GM12874 (cell line): ENCODE measurements around the gene KCND3.

ENCODE experiments used
- CTCF ChIP-seq: IDR thresholded peaks from 2 replicates; pipeline ENCODE4 v1.5.1; 2011; ENCODE audit warnings: low read depth, mild to moderate bottlenecking, control low read depth, low read length, moderate library complexity; ENCODE audit not compliant: insufficient read depth

KCND3 gene

GRCh38 chr1:111841189-111841588 lies 148.3 kb downstream of the KCND3 start:
- TF ChIP-seq CTCF, result no peak

- no peak for TF ChIP-seq CTCF
These were observed 152.1 kb downstream of the KCND3 start for GRCh38 chr1:111837393-111837792.

GRCh38 chr1:111836111-111836510 lies 153.4 kb downstream of the KCND3 start:
- TF ChIP-seq CTCF, result no peak

- no peak for TF ChIP-seq CTCF
These were observed 154.0 kb downstream of the KCND3 start for GRCh38 chr1:111835514-111835913.

GRCh38 chr1:111834956-111835355 lies 154.5 kb downstream of the KCND3 start:
- no peak for TF ChIP-seq CTCF

- TF ChIP-seq CTCF, result no peak
These were observed 156.1 kb downstream of the KCND3 start for GRCh38 chr1:111833334-111833733.

GRCh38 chr1:111832521-111833155 lies 156.8 kb downstream of the KCND3 start:
- no peak for TF ChIP-seq CTCF

- no peak for TF ChIP-seq CTCF
These were observed 158.3 kb downstream of the KCND3 start for GRCh38 chr1:111831153-111831552.
